Neural crest cell (in vitro differentiated cells): ENCODE measurements around the gene UBA5. TPM values are rescaled to one million over a fixed set of nuclear protein-coding genes. Genes with fewer than 3 reads are reported as not detected.

Source experiments
- DNase-seq: peaks from one replicate; pipeline ENCODE4 v3.0.0; 2021; ENCODE audit warnings: low read depth, mixed read lengths, low spot score
- H3K27ac Mint-ChIP-seq: one replicate; pipeline ENCODE4 v1.8.0; 2021; ENCODE audit warnings: mild to moderate bottlenecking, mixed read lengths; ENCODE audit not compliant: unreplicated experiment
- H3K27me3 Mint-ChIP-seq: 2 replicates; pipeline ENCODE4 v1.8.0; 2021; ENCODE audit warnings: low read depth, mild to moderate bottlenecking, mixed read lengths
- H3K36me3 Mint-ChIP-seq: 2 replicates; pipeline ENCODE4 v1.8.0; 2021; ENCODE audit warnings: low read depth, mild to moderate bottlenecking, mixed read lengths
- H3K4me1 Mint-ChIP-seq: 2 replicates; pipeline ENCODE4 v1.8.0; 2021; ENCODE audit warnings: mixed read lengths
- H3K4me3 Mint-ChIP-seq: one replicate; pipeline ENCODE4 v1.8.0; 2021; ENCODE audit warnings: mild to moderate bottlenecking, mixed read lengths
- H3K9me3 Mint-ChIP-seq: 2 replicates; pipeline ENCODE4 v1.8.0; 2021; ENCODE audit warnings: mixed read lengths
- total RNA-seq: library from RNA; stranded (reverse); gene quantifications from 2 replicates; pipeline ENCODE4 v1.2.1, GENCODE V29; 2021
- TF ChIP-seq, protein P1 (sequence below): fragments of 200-600 bp; sonication (generic); conservative IDR thresholded peaks from 2 replicates; pipeline ENCODE4 v1.5.0; 2021; ENCODE audit warnings: antibody characterized with exemption, mild to moderate bottlenecking

UBA5 gene
- total RNA-seq, 1 donor from 2014 or later = 49.5 TPM

DNA sequence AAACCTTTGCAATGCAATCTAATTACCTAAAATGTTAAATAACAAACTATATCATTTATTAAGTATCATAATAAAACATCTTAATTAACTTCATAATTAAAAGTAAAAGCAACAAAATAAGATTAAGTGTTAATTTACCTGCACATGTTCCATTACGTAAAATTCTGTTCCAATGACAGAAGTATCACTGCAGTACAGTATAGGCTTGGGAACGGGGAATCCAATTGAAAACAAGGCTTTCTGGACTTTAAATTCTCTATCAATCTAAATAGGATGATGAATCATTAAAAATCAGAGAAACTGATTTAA, 17.6 kb upstream of the UBA5 start:
- Mint-ChIP-seq H3K36me3 (no peaks in the 10 kb centered on the region), H3K27ac (no peak overlapping the region), H3K4me1 (no peaks in the 10 kb centered on the region), H3K27me3 (no peaks in the 10 kb centered on the region), H3K9me3 (peaks cover 3% of the 10 kb centered on the region), H3K4me3 (no peak overlapping the region)
- TF ChIP-seq, protein P1, sequence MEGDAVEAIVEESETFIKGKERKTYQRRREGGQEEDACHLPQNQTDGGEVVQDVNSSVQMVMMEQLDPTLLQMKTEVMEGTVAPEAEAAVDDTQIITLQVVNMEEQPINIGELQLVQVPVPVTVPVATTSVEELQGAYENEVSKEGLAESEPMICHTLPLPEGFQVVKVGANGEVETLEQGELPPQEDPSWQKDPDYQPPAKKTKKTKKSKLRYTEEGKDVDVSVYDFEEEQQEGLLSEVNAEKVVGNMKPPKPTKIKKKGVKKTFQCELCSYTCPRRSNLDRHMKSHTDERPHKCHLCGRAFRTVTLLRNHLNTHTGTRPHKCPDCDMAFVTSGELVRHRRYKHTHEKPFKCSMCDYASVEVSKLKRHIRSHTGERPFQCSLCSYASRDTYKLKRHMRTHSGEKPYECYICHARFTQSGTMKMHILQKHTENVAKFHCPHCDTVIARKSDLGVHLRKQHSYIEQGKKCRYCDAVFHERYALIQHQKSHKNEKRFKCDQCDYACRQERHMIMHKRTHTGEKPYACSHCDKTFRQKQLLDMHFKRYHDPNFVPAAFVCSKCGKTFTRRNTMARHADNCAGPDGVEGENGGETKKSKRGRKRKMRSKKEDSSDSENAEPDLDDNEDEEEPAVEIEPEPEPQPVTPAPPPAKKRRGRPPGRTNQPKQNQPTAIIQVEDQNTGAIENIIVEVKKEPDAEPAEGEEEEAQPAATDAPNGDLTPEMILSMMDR = peak; percentile 13
- DNase-seq = no peak

DNA sequence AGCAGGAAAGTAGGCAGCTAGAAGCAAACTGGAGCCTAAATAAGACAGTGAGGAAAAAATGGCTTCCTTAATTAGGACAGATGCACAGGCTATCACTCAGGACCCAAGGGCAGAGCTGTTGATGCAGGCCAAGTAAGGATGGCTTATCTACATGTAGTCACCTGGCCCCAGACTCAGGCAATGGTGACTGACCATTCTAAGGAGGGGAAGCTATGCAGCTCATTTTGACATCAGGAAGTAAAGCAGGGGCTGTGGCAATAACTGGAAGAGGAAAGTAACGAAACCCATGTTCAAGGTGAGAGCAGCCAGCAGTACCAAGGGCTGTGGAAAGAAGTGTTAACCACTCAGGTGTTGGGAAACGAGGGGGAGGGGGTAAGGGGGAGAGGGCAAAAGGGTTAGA, 16.8 kb upstream of the UBA5 start:
- TF ChIP-seq, protein P1 = no peak
- Mint-ChIP-seq H3K4me3 (no peak overlapping the region), H3K36me3 (no peaks in the 10 kb centered on the region), H3K9me3 (peaks cover 3% of the 10 kb centered on the region), H3K27ac (no peak overlapping the region), H3K27me3 (no peaks in the 10 kb centered on the region), H3K4me1 (no peaks in the 10 kb centered on the region)
- no peak for DNase-seq

DNA sequence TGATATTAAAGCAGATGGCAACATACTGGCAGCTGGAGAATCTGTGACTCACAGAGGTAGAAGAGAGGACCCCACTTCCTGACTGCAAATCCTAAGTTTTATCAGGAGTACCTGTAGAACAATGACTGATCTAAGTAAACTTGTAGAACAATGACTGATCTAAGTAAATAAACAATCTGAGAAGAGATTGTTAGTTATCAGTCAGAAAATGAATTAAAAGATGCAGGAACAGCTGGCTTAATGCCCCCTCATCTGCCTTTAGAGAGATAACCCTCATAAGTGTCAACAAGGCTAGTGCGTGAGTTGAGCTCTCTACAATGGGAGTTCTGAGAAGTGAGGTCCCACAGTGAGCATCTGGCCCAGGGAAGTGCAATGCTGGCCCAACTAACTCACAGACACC, 15.1 kb upstream of the UBA5 start:
- Mint-ChIP-seq H3K9me3 (peaks cover 3% of the 10 kb centered on the region), H3K27ac (no peak overlapping the region), H3K4me1 (no peaks in the 10 kb centered on the region), H3K36me3 (no peaks in the 10 kb centered on the region), H3K27me3 (no peaks in the 10 kb centered on the region), H3K4me3 (no peak overlapping the region)
- DNase-seq = no peak
- TF ChIP-seq, protein P1 = no peak

GRCh38 chr3:132650153-132650552, 10.0 kb upstream of the UBA5 start:
- no peak overlapping the region for H3K4me3 Mint-ChIP-seq
- H3K9me3 Mint-ChIP-seq = peaks cover 3% of the 10 kb centered on the region
- TF ChIP-seq, protein P1 = no peak
- no peaks in the 10 kb centered on the region for H3K27me3 Mint-ChIP-seq
- H3K4me1 Mint-ChIP-seq = no peaks in the 10 kb centered on the region
- H3K36me3 Mint-ChIP-seq = no peaks in the 10 kb centered on the region
- no peak overlapping the region for H3K27ac Mint-ChIP-seq
- DNase-seq = no peak

GRCh38 chr3:132652640-132653270, 7.4 kb upstream of the UBA5 start:
- Mint-ChIP-seq H3K27ac (no peak overlapping the region), H3K4me3 (no peak overlapping the region), H3K4me1 (no peaks in the 10 kb centered on the region), H3K27me3 (no peaks in the 10 kb centered on the region), H3K36me3 (no peaks in the 10 kb centered on the region), H3K9me3 (no peaks in the 10 kb centered on the region)
- no peak for DNase-seq
- TF ChIP-seq, protein P1 = no peak
